GM12801 (cell line): ENCODE data around the gene CBFA2T3.

Source experiments
- CTCF ChIP-seq: IDR thresholded peaks from one replicate; pipeline ENCODE4 v1.5.1; 2011; ENCODE audit warnings: control low read depth; ENCODE audit not compliant: insufficient read length; ENCODE audit errors: extremely low read depth

The CBFA2T3 gene

GRCh38 chr16:88872650-88873331, 104.2 kb downstream of the CBFA2T3 start:
- no peak for TF ChIP-seq CTCF

- TF ChIP-seq CTCF: no peak
These were observed 105.1 kb downstream of the CBFA2T3 start for GRCh38 chr16:88871730-88872416.

- TF ChIP-seq CTCF: no peak
These were observed 105.7 kb downstream of the CBFA2T3 start for GRCh38 chr16:88871349-88871702.

- TF ChIP-seq CTCF: no peak
These were observed 106.2 kb downstream of the CBFA2T3 start for GRCh38 chr16:88870608-88871348.

GRCh38 chr16:88869673-88869980, 107.4 kb downstream of the CBFA2T3 start:
- no peak for TF ChIP-seq CTCF

- no peak for TF ChIP-seq CTCF
These were observed 107.9 kb downstream of the CBFA2T3 start for GRCh38 chr16:88868974-88869672.

- TF ChIP-seq CTCF: no peak
These were observed 109.3 kb downstream of the CBFA2T3 start for GRCh38 chr16:88867581-88868246.
